GM19035 (cell line): ENCODE results near the gene RPL13A.
"Not testable (repeated sequence)": the region's sequence is repeated elsewhere in the genome, so short reads cannot be mapped to it uniquely, and the experiment has no call there.

ENCODE experiments used
- ATAC-seq: cut with Tn5 transposase; IDR thresholded peaks from one replicate; pipeline ENCODE4 v1.9.1; 2021; ENCODE audit not compliant: unreplicated experiment

The RPL13A gene

DNA sequence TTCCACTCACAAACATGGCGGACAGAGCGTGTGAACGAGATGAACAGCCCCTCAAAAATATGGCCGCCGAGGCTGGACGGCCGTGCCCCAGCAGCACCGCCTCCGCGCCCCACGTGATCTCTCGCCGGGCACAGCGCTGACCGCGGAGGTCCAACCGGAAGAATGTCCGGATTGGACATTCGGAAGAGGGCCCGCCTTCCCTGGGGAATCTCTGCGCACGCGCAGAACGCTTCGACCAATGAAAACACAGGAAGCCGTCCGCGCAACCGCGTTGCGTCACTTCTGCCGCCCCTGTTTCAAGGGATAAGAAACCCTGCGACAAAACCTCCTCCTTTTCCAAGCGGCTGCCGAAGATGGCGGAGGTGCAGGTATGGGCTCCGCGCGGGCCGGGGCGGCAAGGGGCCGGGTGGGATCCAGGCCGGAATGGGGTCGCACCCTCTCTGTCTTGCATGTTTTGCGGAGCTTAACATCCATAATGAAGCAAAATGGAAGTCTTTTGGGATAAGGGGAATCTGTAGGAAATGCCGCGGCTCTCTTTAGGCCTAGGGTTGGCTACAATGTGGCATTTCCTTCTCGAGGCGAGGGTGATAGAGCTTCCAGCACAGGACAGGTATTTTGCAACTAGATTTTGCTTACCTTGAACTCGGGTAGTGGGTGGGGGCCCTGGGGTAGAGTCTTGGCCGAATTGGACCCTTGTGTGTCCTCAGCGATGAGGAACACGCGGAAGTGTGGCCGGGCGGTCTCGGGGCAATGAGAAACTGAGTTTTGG lies at the start of gene RPL13A:
RPL13A (plus strand) TSS at position 332 of the 769 bp plus-strand sequence; CDS start at position 354, 22 bp downstream.
- peak; percentile 89 for ATAC-seq

GRCh38 chr19:49438261-49438660 lies 49.1 kb upstream of the RPL13A start:
- ATAC-seq, result no peak

DNA sequence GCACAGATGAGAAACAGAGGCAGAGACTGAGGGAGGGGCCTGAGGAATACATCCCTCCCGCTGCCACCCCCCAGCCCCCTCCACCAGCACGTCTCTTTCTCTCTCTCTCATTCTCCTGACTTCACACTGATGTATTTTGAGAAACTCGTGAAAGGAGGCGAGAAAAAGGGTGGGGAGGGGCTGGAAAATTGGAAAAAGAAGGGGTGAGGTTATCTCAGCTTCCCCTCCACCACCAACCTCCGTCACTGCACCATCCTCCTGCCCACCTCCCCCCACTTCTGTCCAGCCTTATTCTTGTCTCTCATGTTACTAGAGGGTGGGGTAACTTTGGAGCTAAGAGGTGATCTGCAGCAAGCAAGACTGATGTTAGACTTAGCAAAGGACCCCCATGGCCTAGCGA lies 47.6 kb upstream of the RPL13A start:
- ATAC-seq, result no peak

DNA sequence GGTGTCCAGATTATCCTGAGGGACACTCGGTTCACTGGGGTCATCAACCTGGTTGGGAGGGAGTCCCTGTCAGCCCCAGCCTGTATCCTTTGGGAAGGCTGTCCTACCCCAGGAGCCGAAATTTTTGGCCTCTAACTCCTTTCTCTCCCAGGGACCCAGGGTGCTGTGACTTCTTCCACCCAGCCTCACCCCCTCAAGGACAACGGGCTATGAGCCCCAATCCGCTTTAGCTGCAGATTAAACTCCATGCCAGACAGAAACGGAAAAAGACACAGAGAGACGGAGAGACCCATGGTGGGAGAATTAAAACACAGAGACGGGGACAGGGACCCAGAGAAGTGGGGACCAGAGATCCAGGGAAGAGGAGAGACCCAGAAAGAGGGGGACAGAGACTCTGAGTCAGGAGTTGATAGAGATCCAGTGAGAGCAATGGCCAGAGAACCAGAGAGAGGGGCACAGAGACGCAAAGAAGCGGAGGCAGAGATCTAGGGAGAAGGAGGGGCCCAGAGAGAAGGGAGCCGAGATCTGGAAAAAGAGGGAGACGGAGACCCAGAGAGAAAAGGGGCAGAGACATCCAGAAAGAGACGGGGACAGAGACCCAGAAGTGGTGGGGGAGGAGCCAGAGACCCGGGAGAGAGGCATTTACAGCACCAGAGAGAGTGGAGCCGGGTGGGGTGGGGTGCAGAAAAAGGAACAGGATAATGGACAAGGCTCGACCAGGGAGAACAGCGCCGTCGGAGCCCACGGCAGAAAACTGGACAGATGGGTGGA lies 46.8 kb upstream of the RPL13A start:
- no peak for ATAC-seq

DNA sequence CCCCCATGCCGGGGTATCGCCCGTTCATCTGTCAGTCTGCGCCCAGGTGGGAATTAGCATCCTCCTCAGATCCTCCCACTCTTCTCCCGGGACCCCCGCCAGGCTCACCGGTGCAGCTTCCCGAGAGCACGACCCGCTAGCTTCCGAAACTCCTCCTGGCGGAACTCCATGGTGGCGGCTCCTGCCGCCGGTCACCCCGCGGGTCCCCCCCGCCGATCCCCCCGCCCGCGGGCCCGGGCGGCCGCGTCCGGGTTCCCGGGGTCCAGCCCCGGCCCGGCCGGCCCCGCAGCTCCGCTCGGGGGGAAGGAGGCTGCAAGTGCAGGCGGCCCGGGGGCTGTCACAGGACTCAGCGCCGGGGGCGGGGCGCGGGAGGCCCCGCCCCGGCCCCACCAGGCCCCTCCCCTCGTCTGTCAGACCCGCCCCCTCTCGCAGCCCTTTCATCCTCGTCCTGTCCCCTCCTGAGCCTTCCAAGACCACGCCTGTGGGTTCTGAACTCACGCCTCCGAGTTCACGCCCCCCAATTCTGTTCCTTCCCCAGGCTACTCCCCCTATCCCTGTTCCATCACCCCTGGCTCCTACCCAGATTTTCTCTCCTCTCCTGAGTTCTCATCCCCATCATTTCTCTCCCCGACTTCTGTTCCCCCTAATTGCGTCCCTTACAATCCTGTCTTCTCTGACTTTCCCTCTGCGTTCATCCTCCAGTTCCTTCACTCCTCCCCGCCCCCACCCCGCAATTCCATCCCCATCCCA lies 46.0 kb upstream of the RPL13A start, which contains the start of gene SLC17A7:
SLC17A7 (minus strand) TSS at position 318 of the 750 bp plus-strand sequence; CDS start at position 170, 148 bp downstream.
- ATAC-seq, result no peak

DNA sequence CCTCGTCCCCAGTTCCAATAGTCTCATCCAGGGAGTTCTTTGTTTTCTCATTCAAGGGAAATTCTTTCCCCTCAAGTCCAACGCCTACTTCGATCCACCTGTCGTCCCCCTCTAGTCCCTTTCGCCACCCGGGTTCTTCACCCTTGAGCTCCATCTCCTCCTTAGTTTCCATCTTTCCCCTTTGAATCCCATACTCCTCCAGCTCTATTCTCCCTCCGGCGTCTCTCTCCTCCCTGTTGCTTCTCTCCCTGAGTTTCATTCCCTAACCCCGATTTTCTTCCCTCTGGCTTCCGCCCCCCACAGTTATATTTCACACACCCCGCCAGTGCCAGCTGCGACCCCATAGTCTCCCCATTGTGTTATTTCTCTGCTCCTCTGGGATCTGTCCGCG lies 45.5 kb upstream of the RPL13A start:
- no peak for ATAC-seq

- no peak for ATAC-seq
Observed at GRCh38 chr19:49442354-49442753, 45.1 kb upstream of the RPL13A start.

- ATAC-seq, result peak; percentile 19
Observed at GRCh38 chr19:49442771-49443365, 44.5 kb upstream of the RPL13A start.

DNA sequence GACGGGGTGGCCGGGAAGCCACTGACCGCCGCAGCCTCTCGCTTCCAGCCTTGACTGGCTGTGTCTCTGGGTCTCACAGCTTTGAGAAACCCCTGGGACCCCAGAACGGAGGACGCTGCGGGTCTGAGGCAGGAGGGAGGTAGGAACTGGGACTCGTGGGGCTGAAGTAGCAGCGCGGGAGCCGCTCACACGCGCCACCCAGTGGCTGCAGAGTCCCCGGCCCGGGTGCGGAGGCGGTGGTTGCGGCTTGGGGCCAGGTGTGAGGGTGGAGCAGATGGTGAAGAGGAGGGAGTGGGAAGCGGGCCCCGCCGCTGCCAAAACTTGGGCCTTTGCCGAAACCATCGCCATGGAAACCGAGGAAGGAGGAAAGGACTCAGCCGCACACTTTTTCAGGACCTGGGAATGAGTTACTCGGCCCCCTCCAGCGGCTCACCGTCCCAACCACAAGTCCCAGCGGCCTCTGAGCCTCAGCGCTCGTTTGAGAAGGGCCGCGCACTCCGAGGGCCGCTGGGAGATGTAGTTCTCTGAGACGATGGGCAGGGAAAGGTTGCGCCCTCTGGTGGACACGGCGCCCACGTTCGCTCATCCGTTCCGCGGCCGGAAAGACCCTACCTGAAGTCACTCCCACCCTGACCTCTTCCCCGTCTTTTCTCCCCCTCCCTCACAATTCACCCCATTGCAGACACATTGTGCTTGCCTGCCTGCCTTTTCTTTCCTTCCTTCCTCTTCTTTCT lies 43.9 kb upstream of the RPL13A start:
- ATAC-seq, result peak; percentile 80

- ATAC-seq, result not testable (repeated sequence)
Observed at GRCh38 chr19:49444100-49444700, 43.2 kb upstream of the RPL13A start.

DNA sequence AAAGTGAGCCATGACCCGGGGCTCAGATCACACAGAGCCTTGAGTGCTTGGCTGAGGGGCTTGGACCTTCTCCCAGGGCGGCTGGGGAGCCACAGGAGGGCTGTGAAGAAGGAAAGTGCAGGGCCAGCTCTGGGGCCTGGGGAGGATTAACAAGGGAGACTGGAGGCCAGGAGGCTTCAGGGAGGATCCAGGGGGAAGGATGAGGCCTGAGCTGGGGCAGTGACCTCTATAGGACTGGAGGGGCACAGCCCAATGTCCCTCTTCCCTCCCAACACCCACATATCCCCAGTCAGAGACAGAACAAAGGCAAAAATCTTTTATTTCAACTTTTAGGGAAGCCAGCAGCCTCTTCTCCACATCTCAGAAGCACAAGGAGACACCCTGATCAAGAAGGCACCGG lies 41.4 kb upstream of the RPL13A start:
- ATAC-seq, result no peak

GRCh38 chr19:49447485-49448431 lies 39.6 kb upstream of the RPL13A start:
- ATAC-seq, result no peak

GRCh38 chr19:49448432-49448786 lies 39.0 kb upstream of the RPL13A start:
- no peak for ATAC-seq

DNA sequence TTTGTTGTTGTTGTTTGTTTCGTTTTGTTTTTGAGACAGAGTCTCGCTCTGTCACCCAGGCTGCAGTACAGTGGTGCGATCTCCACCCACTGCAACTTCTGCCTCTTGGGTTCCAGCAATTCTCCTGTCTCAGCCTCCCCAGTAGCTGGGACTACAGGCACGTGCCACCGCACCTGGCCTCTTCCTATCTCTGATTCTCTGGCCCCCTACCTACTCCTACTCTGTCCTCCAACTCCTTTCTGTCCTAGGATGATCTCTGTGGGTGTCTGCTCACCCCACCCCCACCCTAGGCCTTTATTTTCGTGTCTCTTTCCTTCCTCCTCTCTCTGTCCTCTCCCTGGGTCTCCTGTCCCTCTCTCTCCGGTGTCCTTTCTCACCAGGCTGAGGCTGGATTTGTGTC lies 37.0 kb upstream of the RPL13A start:
- no peak for ATAC-seq

GRCh38 chr19:49451430-49452181 lies 35.8 kb upstream of the RPL13A start, which contains the start of gene PIH1D1:
PIH1D1 (minus strand) TSS chr19:49451814; CDS start chr19:49451574, 240 bp downstream.
- ATAC-seq, result peak; percentile 57

DNA sequence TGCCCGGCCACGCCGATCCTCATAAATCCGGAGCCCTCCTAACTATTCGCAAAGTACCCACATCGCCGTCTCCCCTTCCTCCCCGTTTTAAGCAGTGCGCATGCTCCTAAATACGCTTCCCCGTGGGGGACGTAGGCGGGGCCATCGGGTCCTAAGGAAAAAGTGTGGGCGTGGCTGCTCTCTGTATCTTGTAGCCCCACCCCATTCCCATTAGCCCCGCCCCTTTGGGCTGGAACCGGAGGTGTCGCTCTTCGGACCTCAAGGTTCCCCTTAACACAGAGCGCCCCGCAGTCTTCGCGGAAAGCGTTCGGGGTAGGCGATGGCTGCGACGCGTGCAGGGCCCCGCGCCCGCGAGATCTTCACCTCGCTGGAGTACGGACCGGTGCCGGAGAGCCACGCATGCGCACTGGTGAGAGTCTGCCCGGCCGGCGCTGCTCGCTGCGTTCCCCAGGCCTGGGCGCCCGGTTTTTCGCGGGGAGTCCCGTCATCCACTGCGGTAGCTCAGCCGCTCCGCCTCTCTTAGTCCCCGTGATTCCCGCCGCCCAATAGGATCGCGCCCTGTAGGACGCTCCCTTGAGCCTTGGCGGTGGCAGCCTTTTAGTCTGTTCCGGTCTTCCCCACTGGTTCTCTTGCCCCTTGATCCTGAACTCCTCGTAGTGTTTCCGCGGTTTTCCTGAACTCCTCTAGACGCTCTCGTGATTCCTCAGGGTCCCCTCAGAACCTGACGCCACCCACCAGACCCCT lies 34.2 kb upstream of the RPL13A start, which contains the start of gene ALDH16A1:
ALDH16A1 (plus strand) TSS at position 213 of the 744 bp plus-strand sequence; CDS start at position 320, 107 bp downstream.
- ATAC-seq, result peak; percentile 85

- ATAC-seq, result peak; percentile 2
Observed at GRCh38 chr19:49453757-49454240, 33.6 kb upstream of the RPL13A start.
